H1 (cell line): ENCODE measurements around the gene NPR2. TPM values are rescaled to one million over a fixed set of nuclear protein-coding genes. Genes with fewer than 3 reads are reported as not detected.

Source experiments
- CTCF ChIA-PET: fragments of 300-600 bp; sonication (Branson Sonifier 250); formaldehyde crosslinking; loops from one replicate; lab custom pipeline; 2021; ENCODE audit not compliant: partially characterized antibody; lab: Charles Lee
- POLR2A ChIA-PET: fragments of 300-600 bp; sonication (Branson Sonifier 250); formaldehyde crosslinking; loops from one replicate; lab custom pipeline; 2021; ENCODE audit warnings: inconsistent platforms; ENCODE audit not compliant: partially characterized antibody; lab: Charles Lee
- DNase-seq, 2 experiments: peaks; one replicate each; pipeline versions ENCODE4 v3.0.0 to v3.0.0-alpha.2; 2010 to 2022; ENCODE audit warnings: low spot score in 2 of 2, low read depth in 1 of 2, mixed read lengths in 1 of 2
- FAIRE-seq: peaks from 2 replicates; lab custom pipeline; 2011; peaks lifted over from hg19 to GRCh38; lab: Jason Lieb, UNC
- H2AFZ ChIP-seq: 2 replicates; pipeline ENCODE4 v1.8.1; 2012; ENCODE audit warnings: low read length, inconsistent platforms
- H2AK5ac ChIP-seq: 2 replicates; pipeline ENCODE4 v1.6.1; 2013; ENCODE audit warnings: low read depth, low read length
- H2BK120ac ChIP-seq: replicated peaks from 2 replicates; pipeline ENCODE3; 2013; ENCODE audit warnings: low read depth, low read length, inconsistent platforms
- H2BK12ac ChIP-seq: 2 replicates; pipeline ENCODE4 v1.6.1; 2013; ENCODE audit warnings: low read depth, low read length
- H2BK15ac ChIP-seq: 2 replicates; pipeline ENCODE4 v1.6.1; 2013; ENCODE audit warnings: low read length
- H2BK20ac ChIP-seq: 2 replicates; pipeline ENCODE4 v1.6.1; 2013; ENCODE audit warnings: low read length
- H2BK5ac ChIP-seq: 2 replicates; pipeline ENCODE4 v1.6.1; 2013; ENCODE audit warnings: low read depth, low read length
- H3K14ac ChIP-seq: 2 replicates; pipeline ENCODE4 v1.6.1; 2013; ENCODE audit warnings: inconsistent platforms; ENCODE audit not compliant: insufficient read length
- H3K18ac ChIP-seq: 2 replicates; pipeline ENCODE4 v1.6.1; 2013; ENCODE audit warnings: low read length; ENCODE audit errors: extremely low read depth
- H3K23ac ChIP-seq: 2 replicates; pipeline ENCODE4 v1.6.1; 2013; ENCODE audit warnings: inconsistent platforms; ENCODE audit not compliant: insufficient read length
- H3K23me2 ChIP-seq: 2 replicates; pipeline ENCODE4 v1.6.1; 2013; ENCODE audit warnings: low read depth, low read length
- H3K27ac ChIP-seq: 2 replicates; pipeline ENCODE4 v1.6.1; 2011; ENCODE audit warnings: low read depth, low read length, inconsistent platforms
- H3K27me3 ChIP-seq, 4 experiments: replicated peaks in 1 of 4; 1 replicate in 1 of 4; 2 replicates in 3 of 4; pipeline versions ENCODE4 v1.6.1 to v1.8.1; 2011 to 2013; ENCODE audit warnings: low read length in 3 of 4, mild to moderate bottlenecking in 3 of 4, inconsistent platforms in 2 of 4, mixed read lengths in 2 of 4, moderate library complexity in 1 of 4; ENCODE audit not compliant: control insufficient read depth in 3 of 4, insufficient read depth in 3 of 4; ENCODE audit errors: extremely low read depth in 1 of 4
- H3K36me3 ChIP-seq, 4 experiments: 2 replicates each; pipeline versions ENCODE4 v1.6.1 to v1.8.1; 2011 to 2013; ENCODE audit warnings: mild to moderate bottlenecking in 4 of 4, low read length in 3 of 4, moderate library complexity in 2 of 4, control low read depth in 1 of 4, inconsistent platforms in 1 of 4; ENCODE audit not compliant: insufficient read depth in 4 of 4, control insufficient read depth in 2 of 4
- H3K4ac ChIP-seq: replicated peaks from 2 replicates; pipeline ENCODE3; 2013; ENCODE audit warnings: low read length, low read depth, mixed read lengths, inconsistent platforms; ENCODE audit not compliant: insufficient read length
- H3K4me1 ChIP-seq, 4 experiments: replicated peaks in 1 of 4; 1 replicate in 1 of 4; 2 replicates in 3 of 4; pipeline versions ENCODE4 v1.6.1 to v1.8.1; 2011 to 2013; ENCODE audit warnings: low read length in 3 of 4, inconsistent platforms in 2 of 4, mixed read lengths in 1 of 4; ENCODE audit not compliant: insufficient read depth in 4 of 4, control insufficient read depth in 3 of 4
- H3K4me2 ChIP-seq, 2 experiments: 2 replicates each; pipeline versions ENCODE4 v1.6.1 to v1.8.1; 2011 to 2013; ENCODE audit warnings: low read depth in 2 of 2, low read length in 2 of 2, control low read depth in 1 of 2, inconsistent platforms in 1 of 2, mild to moderate bottlenecking in 1 of 2; ENCODE audit not compliant: insufficient read depth in 1 of 2
- H3K4me3 ChIP-seq, 4 experiments: fragments of 200-600, 300-600 bp in 1 of 4; sonication (generic), shearing (Covaris generic), sonication (Bioruptor Twin) in 1 of 4; 2 replicates each; pipeline versions ENCODE4 v1.5.1 to v1.8.1; 2011 to 2016; ENCODE audit warnings: low read length in 4 of 4, low read depth in 3 of 4, control low read depth in 2 of 4, inconsistent platforms in 2 of 4, mild to moderate bottlenecking in 2 of 4, mixed read lengths in 1 of 4, moderate library complexity in 1 of 4; ENCODE audit not compliant: insufficient read depth in 2 of 4; ENCODE audit errors: extremely low read depth in 1 of 4
- H3K56ac ChIP-seq: replicated peaks from 2 replicates; pipeline ENCODE3; 2013; ENCODE audit warnings: low read depth, mild to moderate bottlenecking, mixed read lengths, low read length, inconsistent platforms; ENCODE audit not compliant: insufficient read length
- H3K79me1 ChIP-seq: 2 replicates; pipeline ENCODE4 v1.6.1; 2013; ENCODE audit warnings: low read depth, low read length, control low read depth
- H3K79me2 ChIP-seq, 2 experiments: 2 replicates each; pipeline versions ENCODE4 v1.6.1 to v1.8.1; 2012 to 2013; ENCODE audit warnings: low read length in 2 of 2, mild to moderate bottlenecking in 2 of 2, inconsistent platforms in 1 of 2; ENCODE audit not compliant: insufficient read depth in 2 of 2, control insufficient read depth in 1 of 2
- H3K9ac ChIP-seq, 4 experiments: replicated peaks in 1 of 4; 1 replicate in 1 of 4; 2 replicates in 3 of 4; pipeline versions ENCODE4 v1.6.1 to v1.8.1; 2011 to 2013; ENCODE audit warnings: low read depth in 3 of 4, low read length in 3 of 4, control low read depth in 2 of 4, mild to moderate bottlenecking in 2 of 4, moderate library complexity in 2 of 4, inconsistent platforms in 1 of 4; ENCODE audit errors: extremely low read depth in 1 of 4
- H3K9me3 ChIP-seq, 2 experiments: 2 replicates each; pipeline versions ENCODE4 v1.6.1 to v1.8.1; 2012 to 2013; ENCODE audit warnings: mild to moderate bottlenecking in 2 of 2, moderate library complexity in 2 of 2, control low read depth in 1 of 2, inconsistent platforms in 1 of 2, low read depth in 1 of 2, low read length in 1 of 2, mixed read lengths in 1 of 2; ENCODE audit not compliant: insufficient read depth in 2 of 2
- H4K20me1 ChIP-seq, 2 experiments: replicated peaks in 1 of 2; 2 replicates each; pipeline versions ENCODE3 to v1.8.1; 2011 to 2013; ENCODE audit warnings: inconsistent platforms in 2 of 2, low read length in 2 of 2, mild to moderate bottlenecking in 1 of 2; ENCODE audit not compliant: insufficient read depth in 2 of 2, control insufficient read depth in 1 of 2
- H4K5ac ChIP-seq: 2 replicates; pipeline ENCODE4 v1.6.1; 2013; ENCODE audit warnings: low read length, low read depth, mixed read lengths, inconsistent platforms; ENCODE audit not compliant: insufficient read length
- H4K8ac ChIP-seq: 2 replicates; pipeline ENCODE4 v1.8.0; 2013; ENCODE audit warnings: mild to moderate bottlenecking, moderate library complexity, low read length, inconsistent platforms; ENCODE audit not compliant: insufficient read depth; ENCODE audit errors: extremely low read depth
- H4K91ac ChIP-seq: replicated peaks from 2 replicates; pipeline ENCODE3; 2013; ENCODE audit warnings: low read length, mixed read lengths, inconsistent platforms; ENCODE audit not compliant: insufficient read length
- CBX5 ChIP-seq: fragments of 300-800, 300-1000 bp; sonication (generic); IDR thresholded peaks from 2 replicates; pipeline ENCODE4 v1.7.1; 2016; ENCODE audit warnings: antibody characterized with exemption, low read length, low read depth
- FOSL1 ChIP-seq: IDR thresholded peaks from 2 replicates; pipeline ENCODE4 v1.6.1; 2011; ENCODE audit warnings: mild to moderate bottlenecking, low read depth, low read length, moderate library complexity; ENCODE audit not compliant: insufficient read depth
- HDAC6 ChIP-seq: IDR thresholded peaks from one replicate; pipeline ENCODE4 v1.7.1; 2012; ENCODE audit warnings: low read depth, mild to moderate bottlenecking, inconsistent platforms, low read length, moderate library complexity
- KDM4A ChIP-seq: IDR thresholded peaks from one replicate; pipeline ENCODE4 v1.7.1; 2012; ENCODE audit warnings: low read depth, mild to moderate bottlenecking, moderate library complexity, low read length, inconsistent platforms; ENCODE audit not compliant: severe bottlenecking
- MAFK ChIP-seq: IDR thresholded peaks from 2 replicates; pipeline ENCODE4 v1.6.1; 2012; ENCODE audit warnings: low read depth, mild to moderate bottlenecking, improper control_type of control experiment, low read length
- POU5F1 ChIP-seq: IDR thresholded peaks from 2 replicates; pipeline ENCODE4 v1.6.1; 2011; ENCODE audit warnings: low read depth, mild to moderate bottlenecking, low read length, moderate library complexity
- SIN3A ChIP-seq, 2 experiments: IDR thresholded peaks in 1 of 2; conservative IDR thresholded peaks in 1 of 2; 2 replicates each; pipeline ENCODE4 v1.6.1; 2011 to 2012; ENCODE audit warnings: low read length in 2 of 2, improper control_type of control experiment in 1 of 2, low read depth in 1 of 2, mild to moderate bottlenecking in 1 of 2
- SUZ12 ChIP-seq: fragments of 200-600 bp; sonication (generic); IDR thresholded peaks from 2 replicates; pipeline ENCODE4 v1.6.1; 2012; ENCODE audit warnings: mild to moderate bottlenecking, inconsistent platforms, low read length, moderate library complexity, mixed read lengths
- TEAD4 ChIP-seq: IDR thresholded peaks from 2 replicates; pipeline ENCODE4 v1.6.1; 2012; ENCODE audit warnings: low read depth, low read length, inconsistent platforms, mixed read lengths
- WGBS, 2 experiments: shearing (Covaris generic) in 1 of 2; methylation state at CpG; one replicate each; pipeline versions ENCODE4 v1.1.6 to v1.1.7; 2013 to 2015; ENCODE audit warnings: low lambda C conversion rate in 2 of 2, mixed read lengths in 2 of 2, inconsistent platforms in 1 of 2, low coverage in 1 of 2, missing lambda C conversion rate in 1 of 2; ENCODE audit not compliant: insufficient replicate concordance in 2 of 2, insufficient coverage in 1 of 2, insufficient read length in 1 of 2; ENCODE audit errors: extremely low coverage in 1 of 2, missing lambda C conversion rate in 1 of 2; 5-methylcytosine and 5-hydroxymethylcytosine counted together
- polyA plus RNA-seq, 7 experiments: library from polyadenylated mRNA; depleted of rRNA in 3 of 7; stranded (reverse) in 5 of 7; unstranded in 2 of 7; fragments of >200 nt in 5 of 7; fragments of 200-250 nt in 2 of 7; gene quantifications; 1 replicate in 5 of 7; 2 replicates in 1 of 7; 4 replicates in 1 of 7; pipeline versions ENCODE4 v1.2.1 to v1.2.3, GENCODE V29; 2011 to 2013; ENCODE audit warnings: missing spikeins in 2 of 7, mixed read lengths in 2 of 7
- total RNA-seq: library from RNA; stranded (reverse); fragmentation: NEBNext Ultra II Directional; extraction: Animal tissue kit (Norgen Biotek cat#: 25700); gene quantifications from 2 replicates; pipeline ENCODE4 v1.2.1, GENCODE V29; 2021
- TF ChIP-seq, protein P1 (sequence below): IDR thresholded peaks from 2 replicates; pipeline ENCODE4 v1.6.1; 2012; ENCODE audit warnings: low read length, inconsistent platforms
- TF ChIP-seq, protein P2 (sequence below): IDR thresholded peaks from 2 replicates; pipeline ENCODE4 v1.6.1; 2011; ENCODE audit warnings: low read length, improper control_type of control experiment

The NPR2 gene
- total and polyA plus RNA-seq, 2 of the 8 experiments (the other 6 are each of a cell fraction or from before 2014, with no cell fraction given): 11.0 to 17.0 TPM

DNA sequence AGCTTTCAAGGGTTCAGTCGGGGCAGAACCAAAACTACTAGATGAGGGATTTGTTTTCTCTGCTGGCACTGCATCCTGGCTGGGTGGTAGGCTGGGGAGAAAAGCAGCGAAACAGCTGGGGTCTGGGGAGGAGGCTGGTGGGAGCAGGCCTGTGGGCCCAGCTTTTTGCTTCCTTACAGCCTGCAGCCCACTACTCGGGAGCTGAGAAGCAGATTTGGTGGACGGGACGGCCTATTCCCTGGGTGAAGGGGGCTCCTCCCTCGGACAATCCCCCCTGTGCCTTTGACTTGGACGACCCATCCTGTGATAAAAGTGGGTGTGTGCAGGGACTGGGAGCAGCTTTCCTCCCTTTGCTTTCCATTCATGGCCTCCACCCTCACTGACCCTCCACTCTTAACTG lies 9.1 kb downstream of the NPR2 start:
- H4K8ac ChIP-seq: no peak overlapping the region
- H2AK5ac ChIP-seq: no peak overlapping the region
- H2BK15ac ChIP-seq: no peak overlapping the region
- no peaks in the 10 kb centered on the region for H3K4me1 ChIP-seq
- H3K79me2 ChIP-seq: no peaks in the 10 kb centered on the region
- H3K36me3 ChIP-seq: peaks cover 0 to 4% (median 0%) of the 10 kb centered on the region in 4 experiments; a peak in 3 of 8 replicates
- H3K4me2 ChIP-seq: no peak overlapping the region
- ChIA-PET POLR2A (no interaction called here), CTCF (interaction anchor here (1.3 to 4.8 kb wide), 4 partner anchors 11 to 35 kb away, joined by 5 to 18 read pairs (median 9); partner anchors contain the start of genes HINT2 and SPAG8)
- no peak overlapping the region for H4K5ac ChIP-seq
- no peak overlapping the region for H3K18ac ChIP-seq
- TF ChIP-seq, protein P1, sequence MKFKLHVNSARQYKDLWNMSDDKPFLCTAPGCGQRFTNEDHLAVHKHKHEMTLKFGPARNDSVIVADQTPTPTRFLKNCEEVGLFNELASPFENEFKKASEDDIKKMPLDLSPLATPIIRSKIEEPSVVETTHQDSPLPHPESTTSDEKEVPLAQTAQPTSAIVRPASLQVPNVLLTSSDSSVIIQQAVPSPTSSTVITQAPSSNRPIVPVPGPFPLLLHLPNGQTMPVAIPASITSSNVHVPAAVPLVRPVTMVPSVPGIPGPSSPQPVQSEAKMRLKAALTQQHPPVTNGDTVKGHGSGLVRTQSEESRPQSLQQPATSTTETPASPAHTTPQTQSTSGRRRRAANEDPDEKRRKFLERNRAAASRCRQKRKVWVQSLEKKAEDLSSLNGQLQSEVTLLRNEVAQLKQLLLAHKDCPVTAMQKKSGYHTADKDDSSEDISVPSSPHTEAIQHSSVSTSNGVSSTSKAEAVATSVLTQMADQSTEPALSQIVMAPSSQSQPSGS: no peak
- TF ChIP-seq POU5F1 (no peak), CBX5 (no peak), MAFK (no peak), SUZ12 (no peak), HDAC6 (no peak), KDM4A (no peak), FOSL1 (no peak), SIN3A (conservative IDR thresholded peaks at IDR 0.05 in 1 of 2, IDR thresholded peaks at IDR 0.05 in 1 of 2; ENCODE audit: low read depth in 1 of 2, low read length in 2 of 2) (no peak), TEAD4 (no peak)
- TF ChIP-seq, protein P2, sequence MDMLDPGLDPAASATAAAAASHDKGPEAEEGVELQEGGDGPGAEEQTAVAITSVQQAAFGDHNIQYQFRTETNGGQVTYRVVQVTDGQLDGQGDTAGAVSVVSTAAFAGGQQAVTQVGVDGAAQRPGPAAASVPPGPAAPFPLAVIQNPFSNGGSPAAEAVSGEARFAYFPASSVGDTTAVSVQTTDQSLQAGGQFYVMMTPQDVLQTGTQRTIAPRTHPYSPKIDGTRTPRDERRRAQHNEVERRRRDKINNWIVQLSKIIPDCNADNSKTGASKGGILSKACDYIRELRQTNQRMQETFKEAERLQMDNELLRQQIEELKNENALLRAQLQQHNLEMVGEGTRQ: no peak
- no peak overlapping the region for H3K9ac ChIP-seq
- H2BK20ac ChIP-seq: no peak overlapping the region
- H3K79me1 ChIP-seq: no peaks in the 10 kb centered on the region
- no peak for DNase-seq
- H3K23me2 ChIP-seq: no peaks in the 10 kb centered on the region; the same call in 1 of the 2 replicates
- H3K4me3 ChIP-seq: no peak overlapping the region
- no peak overlapping the region for H2BK12ac ChIP-seq
- H2BK120ac ChIP-seq: no peak overlapping the region
- H3K23ac ChIP-seq: no peak overlapping the region
- no peak overlapping the region for H3K14ac ChIP-seq
- 89% methylated on average over 7 of the region's 7 CpGs; no CpG with 5 or more reads in 1 of the 2 experiments for WGBS, 2 experiments
- H3K27ac ChIP-seq: no peak overlapping the region
- H3K27me3 ChIP-seq: no peaks in the 10 kb centered on the region
- no peak overlapping the region for H2BK5ac ChIP-seq
- no peak overlapping the region for H4K91ac ChIP-seq
- no peak overlapping the region for H3K56ac ChIP-seq
- no peak overlapping the region for H3K4ac ChIP-seq
- FAIRE-seq: no peak
- peaks cover 0 to 2% of the 10 kb centered on the region in 2 experiments for H4K20me1 ChIP-seq
- H3K9me3 ChIP-seq: no peaks in the 10 kb centered on the region
- H2AFZ ChIP-seq: no peak overlapping the region
